B cell (primary cell): ENCODE data around the gene EPHA2. TPM values are rescaled to one million over a fixed set of nuclear protein-coding genes. Genes with fewer than 3 reads are reported as not detected.

Experiments
- ATAC-seq: fragments of 200-7000 bp; cut with Tn5 transposase; one replicate; pipeline ENCODE4 v1.10.0; 2021; ENCODE audit warnings: low read depth, mild to moderate bottlenecking, moderate number of reproducible peaks, moderate library complexity
- CTCF ChIA-PET: fragments of 350-600 bp; sonication (Branson Sonifier 250); formaldehyde crosslinking; loops from one replicate; lab custom pipeline; 2021; ENCODE audit warnings: antibody characterized with exemption, inconsistent platforms; lab: Charles Lee
- POLR2A ChIA-PET: fragments of 350-600 bp; sonication (Branson Sonifier 250); formaldehyde crosslinking; loops from one replicate; lab custom pipeline; 2021; ENCODE audit warnings: antibody characterized with exemption; lab: Charles Lee
- DNase-seq: peaks from one replicate; pipeline ENCODE4 v3.0.0; 2013
- H2AFZ ChIP-seq: 2 replicates; pipeline ENCODE4 v1.6.1; 2012; ENCODE audit warnings: mild to moderate bottlenecking, low read depth, low read length; ENCODE audit not compliant: insufficient read depth, poor library complexity, severe bottlenecking
- H3K27ac ChIP-seq, 2 donors: 1 replicate in 1 of 2; 2 replicates in 1 of 2; pipeline ENCODE4 v1.5.1; 2012 to 2013; ENCODE audit warnings: low read length in 2 of 2, mild to moderate bottlenecking in 2 of 2, moderate library complexity in 1 of 2
- H3K27me3 ChIP-seq, 4 experiments: fragments of 200-600 bp in 1 of 4; sonication (generic) in 1 of 4; replicated peaks in 1 of 4; 1 replicate in 2 of 4; 2 replicates in 2 of 4; pipeline versions ENCODE4 v1.6.1 to v1.7.0; 2013 to 2016; ENCODE audit warnings: low read length in 3 of 4, mild to moderate bottlenecking in 2 of 4, mixed read lengths in 1 of 4, moderate library complexity in 1 of 4; ENCODE audit not compliant: insufficient read depth in 4 of 4, control insufficient read depth in 3 of 4; ENCODE audit errors: control extremely low read depth in 1 of 4
- H3K36me3 ChIP-seq, 2 experiments: replicated peaks in 1 of 2; 1 replicate in 1 of 2; 2 replicates in 1 of 2; pipeline versions ENCODE4 v1.6.1 to v1.7.1; 2013; ENCODE audit warnings: low read length in 1 of 2; ENCODE audit not compliant: insufficient read depth in 2 of 2, control insufficient read depth in 1 of 2; ENCODE audit errors: control extremely low read depth in 1 of 2, extremely low read depth in 1 of 2
- H3K4me1 ChIP-seq, 2 donors: fragments of 200-600 bp in 1 of 2; sonication (generic) in 1 of 2; 1 replicate in 1 of 2; 2 replicates in 1 of 2; pipeline versions ENCODE4 v1.5.1 to v1.6.1; 2013 to 2017; ENCODE audit warnings: low read length in 2 of 2; ENCODE audit not compliant: control insufficient read depth in 2 of 2, insufficient read depth in 2 of 2
- H3K4me2 ChIP-seq: replicated peaks from 2 replicates; pipeline ENCODE3; 2012; ENCODE audit warnings: mild to moderate bottlenecking, low read depth, low read length; ENCODE audit not compliant: poor library complexity, severe bottlenecking
- H3K4me3 ChIP-seq, 5 experiments: fragments of 200-600 bp in 1 of 5; sonication (generic) in 1 of 5; 1 replicate in 3 of 5; 2 replicates in 2 of 5; pipeline versions ENCODE4 v1.5.1 to v1.7.0; 2011 to 2016; ENCODE audit warnings: low read length in 4 of 5, mild to moderate bottlenecking in 4 of 5, low read depth in 2 of 5, control low read depth in 1 of 5, moderate library complexity in 1 of 5; ENCODE audit not compliant: insufficient read depth in 1 of 5; ENCODE audit errors: control extremely low read depth in 1 of 5, extremely low read depth in 1 of 5
- H3K79me2 ChIP-seq: fragments of 200-600 bp; sonication (generic); one replicate; pipeline ENCODE4 v1.6.0; 2016; ENCODE audit warnings: low read length; ENCODE audit not compliant: control insufficient read depth, insufficient read depth
- H3K9ac ChIP-seq: fragments of 200-600 bp; sonication (generic); 2 replicates; pipeline ENCODE4 v1.6.1; 2017; ENCODE audit warnings: mild to moderate bottlenecking, low read length, moderate library complexity
- H3K9me3 ChIP-seq, 3 donors: one replicate each; pipeline versions ENCODE4 v1.6.1 to v1.7.1; 2013; ENCODE audit warnings: low read length in 2 of 3; ENCODE audit not compliant: control insufficient read depth in 2 of 3, insufficient read depth in 1 of 3; ENCODE audit errors: control extremely low read depth in 1 of 3
- H4K20me1 ChIP-seq: 2 replicates; pipeline ENCODE4 v1.6.0; 2012; ENCODE audit warnings: mild to moderate bottlenecking, low read length; ENCODE audit not compliant: insufficient read depth, control insufficient read depth, poor library complexity, severe bottlenecking
- H3K27ac Mint-ChIP-seq: one replicate; pipeline ENCODE4 v1.8.0; 2021; ENCODE audit warnings: mixed read lengths
- H3K27me3 Mint-ChIP-seq: one replicate; pipeline ENCODE4 v1.8.0; 2021; ENCODE audit warnings: mixed read lengths
- H3K4me1 Mint-ChIP-seq: one replicate; pipeline ENCODE4 v1.8.0; 2021; ENCODE audit warnings: mixed read lengths
- H3K4me3 Mint-ChIP-seq: one replicate; pipeline ENCODE4 v1.8.0; 2021; ENCODE audit warnings: mixed read lengths
- H3K9me3 Mint-ChIP-seq: one replicate; pipeline ENCODE4 v1.8.0; 2022; ENCODE audit warnings: mixed read lengths; ENCODE audit not compliant: insufficient read depth
- CTCF ChIP-seq: fragments of 200-600 bp; IDR thresholded peaks from one replicate; pipeline ENCODE4 v1.8.0; 2022; ENCODE audit warnings: antibody characterized with exemption, mild to moderate bottlenecking
- EZH2 ChIP-seq: IDR thresholded peaks from 2 replicates; pipeline ENCODE4 v1.6.1; 2012; ENCODE audit warnings: borderline replicate concordance, low read depth, mild to moderate bottlenecking, moderate library complexity, low read length; ENCODE audit not compliant: insufficient read depth, poor library complexity, severe bottlenecking
- WGBS: methylation state at CpG from one replicate; pipeline ENCODE4 v1.1.5; 2013; ENCODE audit warnings: missing lambda C conversion rate; ENCODE audit not compliant: insufficient coverage; 5-methylcytosine and 5-hydroxymethylcytosine counted together
- intact Hi-C: fragments of 100-400 bp; cut with micrococcal nuclease; formaldehyde crosslinking; loops from one replicate; pipeline ENCODE4 v1.10.0; 2022
- polyA plus RNA-seq: library from polyadenylated mRNA; depleted of rRNA; stranded (reverse); fragments of >200 nt; gene quantifications from 2 replicates; pipeline ENCODE4 v1.2.3, GENCODE V29; 2012
- total RNA-seq, 2 donors: library from RNA; stranded (reverse); fragments of 120-200 nt in 1 of 2; gene quantifications; 1 replicate in 1 of 2; 2 replicates in 1 of 2; pipeline versions ENCODE4 v1.2.3 to v1.2.4, GENCODE V29; 2013 to 2022

EPHA2 gene
- total and polyA plus RNA-seq, 2 donors (not counting 1 experiment from before 2014, with no cell fraction given), result 0.12 TPM; not detected in 1

- intact Hi-C loops, result no loop called here
- no peak for TF ChIP-seq CTCF
- TF ChIP-seq EZH2, result no peak
- ChIA-PET POLR2A (no interaction called here), CTCF (no interaction called here)
- Histone ChIP-seq H4K20me1 (no peaks in the 10 kb centered on the region), H3K4me2 (no peak overlapping the region), H3K36me3 (no peaks in the 10 kb centered on the region), H3K79me2 (no peaks in the 10 kb centered on the region), H3K4me3 (no peak overlapping the region), H3K27me3 (peaks cover 0 to 29% (median 5%) of the 10 kb centered on the region in 4 experiments), H2AFZ (no peak overlapping the region), H3K9ac (no peak overlapping the region), H3K27ac (no peak overlapping the region), H3K4me1 (no peaks in the 10 kb centered on the region), H3K9me3 (peaks cover 0 to 4% (median 0%) of the 10 kb centered on the region in 3 donors)
- Mint-ChIP-seq H3K4me1 (no peaks in the 10 kb centered on the region), H3K9me3 (no peaks in the 10 kb centered on the region), H3K27ac (no peak overlapping the region), H3K4me3 (no peak overlapping the region), H3K27me3 (peaks cover 49% of the 10 kb centered on the region)
- DNase-seq (no peak), ATAC-seq (no peak)
- 91% methylated on average over 6 of the region's 11 CpGs for WGBS
These were observed 30.8 kb downstream of the EPHA2 start for GRCh38 chr1:16125088-16125470.

GRCh38 chr1:16124377-16125087 is 31.3 kb downstream of the EPHA2 start:
- peaks cover 0 to 4% (median 0%) of the 10 kb centered on the region in 3 donors for H3K9me3 ChIP-seq
- TF ChIP-seq EZH2 (no peak), CTCF (no peak)
- H3K27me3 Mint-ChIP-seq, result peaks cover 49% of the 10 kb centered on the region
- no peak overlapping the region for H3K9ac ChIP-seq
- H3K4me2 ChIP-seq, result no peak overlapping the region
- WGBS, result 93% methylated on average over 16 of the region's 18 CpGs
- CTCF ChIA-PET, result no interaction called here
- no peak overlapping the region for H3K27ac ChIP-seq
- intact Hi-C loops, result no loop called here
- no peak overlapping the region for H3K27ac Mint-ChIP-seq
- no peak overlapping the region for H3K4me3 Mint-ChIP-seq
- H3K4me3 ChIP-seq, result no peak overlapping the region
- H3K4me1 Mint-ChIP-seq, result no peaks in the 10 kb centered on the region
- no peaks in the 10 kb centered on the region for H3K4me1 ChIP-seq
- H2AFZ ChIP-seq, result no peak overlapping the region
- ATAC-seq, result no peak
- H3K79me2 ChIP-seq, result no peaks in the 10 kb centered on the region
- H3K36me3 ChIP-seq, result no peaks in the 10 kb centered on the region
- H3K9me3 Mint-ChIP-seq, result no peaks in the 10 kb centered on the region
- POLR2A ChIA-PET, result no interaction called here
- H3K27me3 ChIP-seq, result peaks cover 0 to 29% (median 5%) of the 10 kb centered on the region in 4 experiments
- H4K20me1 ChIP-seq, result no peaks in the 10 kb centered on the region
- no peak for DNase-seq
